ENCODE measurements around the gene COPS9.

The COPS9 gene

DNA sequence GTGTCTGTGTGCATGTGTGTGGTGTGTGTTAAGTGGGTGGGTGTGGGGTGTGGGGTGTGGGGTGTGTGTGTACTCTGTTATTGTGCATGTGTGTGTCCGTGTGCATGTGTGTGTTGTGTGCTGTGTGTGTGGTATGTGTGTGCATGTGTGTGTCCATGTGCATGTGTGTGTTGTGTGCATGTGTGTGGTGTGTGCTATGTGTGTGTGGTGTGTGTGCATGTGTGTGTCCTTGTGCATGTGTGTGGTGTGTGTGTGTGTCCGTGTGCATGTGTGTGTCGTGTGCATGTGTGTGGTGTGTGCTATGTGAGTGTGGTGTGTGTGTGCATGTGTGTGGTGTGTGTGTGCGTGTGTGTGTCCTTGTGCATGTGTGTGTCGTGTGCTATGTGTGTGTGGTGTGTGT, 11.3 kb upstream of the COPS9 start:
- no peak for DNase-seq

GRCh38 chr2:240146627-240147278, 10.6 kb upstream of the COPS9 start:
- no peak for DNase-seq

GRCh38 chr2:240146141-240146561, 10.0 kb upstream of the COPS9 start:
- DNase-seq: no peak

- DNase-seq: no peak
Observed at GRCh38 chr2:240145461-240145860, 9.4 kb upstream of the COPS9 start.

DNA sequence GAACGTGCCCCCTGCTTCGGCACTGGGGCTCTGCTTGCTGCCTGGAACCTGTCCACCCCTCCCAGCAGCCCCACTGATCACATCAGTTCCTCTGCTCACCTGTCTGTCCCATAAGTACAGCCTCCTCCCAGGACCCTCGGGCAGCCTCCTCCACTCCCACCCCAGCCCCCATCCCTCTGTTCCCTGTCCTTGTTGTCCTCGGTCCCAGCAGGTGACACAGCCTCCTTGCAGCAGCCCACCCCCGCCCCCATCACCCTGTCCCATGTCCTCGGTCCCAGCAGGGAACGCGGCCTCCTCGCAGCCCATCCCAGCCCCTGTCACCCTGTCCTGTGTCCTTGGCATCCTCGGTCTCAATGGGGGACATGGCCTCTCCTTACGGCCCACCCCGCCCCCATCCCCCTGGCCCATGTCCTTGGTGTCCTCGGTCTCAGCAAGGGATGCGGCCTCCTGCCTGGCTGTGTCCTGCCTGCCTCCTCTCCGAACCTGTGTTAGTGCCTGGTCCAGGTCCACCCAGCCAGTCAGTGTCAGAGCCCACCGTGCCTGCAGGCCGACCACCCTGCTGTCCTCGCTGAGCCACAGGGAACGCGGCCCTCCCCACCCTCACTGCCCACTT, 8.7 kb upstream of the COPS9 start:
- DNase-seq: no peak

GRCh38 chr2:240143801-240144648, 7.9 kb upstream of the COPS9 start:
- no peak for DNase-seq

DNA sequence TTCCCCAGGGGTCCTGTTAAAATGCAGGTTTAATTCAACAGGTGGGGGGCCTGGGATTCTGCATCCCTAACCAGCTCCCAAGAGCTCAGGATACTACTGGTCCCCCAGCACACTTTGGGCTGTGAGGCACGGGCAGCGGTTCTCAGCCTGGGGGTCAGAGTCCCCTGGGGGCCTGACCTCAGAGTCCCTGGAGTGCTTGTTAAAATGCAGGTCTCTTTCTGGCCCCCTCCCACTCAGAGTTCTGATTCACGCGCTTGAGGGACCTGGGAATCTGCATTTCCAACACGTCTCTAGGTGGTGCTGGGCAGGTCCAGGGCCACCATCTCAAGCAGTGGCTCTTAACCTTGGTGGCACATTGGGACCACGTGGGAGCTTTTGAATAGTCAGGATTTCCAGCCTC, 7.2 kb upstream of the COPS9 start:
- DNase-seq: no peak

- DNase-seq: no peak
Observed at GRCh38 chr2:240142859-240143258, 6.8 kb upstream of the COPS9 start.

- no peak for DNase-seq
Observed at GRCh38 chr2:240142256-240142775, 6.2 kb upstream of the COPS9 start.

GRCh38 chr2:240141736-240142135, 5.6 kb upstream of the COPS9 start:
- no peak for DNase-seq

DNA sequence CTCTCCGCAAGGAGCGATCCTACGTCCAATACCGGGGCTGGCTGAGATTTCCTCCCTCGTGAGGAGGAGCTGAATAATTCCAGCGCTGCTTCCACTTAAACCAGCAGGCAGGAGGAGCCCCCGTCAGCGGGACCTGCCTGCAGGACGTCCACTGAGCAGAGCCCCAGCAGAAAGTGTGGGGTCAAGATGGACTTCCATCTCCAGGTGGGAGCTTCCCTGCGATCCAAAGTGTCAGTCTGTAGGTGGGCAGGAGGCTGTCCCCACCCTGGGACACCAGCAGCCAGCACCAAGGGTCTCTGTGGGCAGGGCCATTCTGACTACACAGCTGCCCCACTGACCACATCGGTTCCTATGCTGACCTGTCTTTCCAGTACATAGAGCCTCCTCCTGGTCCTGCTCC, 4.8 kb upstream of the COPS9 start:
- no peak for DNase-seq

DNA sequence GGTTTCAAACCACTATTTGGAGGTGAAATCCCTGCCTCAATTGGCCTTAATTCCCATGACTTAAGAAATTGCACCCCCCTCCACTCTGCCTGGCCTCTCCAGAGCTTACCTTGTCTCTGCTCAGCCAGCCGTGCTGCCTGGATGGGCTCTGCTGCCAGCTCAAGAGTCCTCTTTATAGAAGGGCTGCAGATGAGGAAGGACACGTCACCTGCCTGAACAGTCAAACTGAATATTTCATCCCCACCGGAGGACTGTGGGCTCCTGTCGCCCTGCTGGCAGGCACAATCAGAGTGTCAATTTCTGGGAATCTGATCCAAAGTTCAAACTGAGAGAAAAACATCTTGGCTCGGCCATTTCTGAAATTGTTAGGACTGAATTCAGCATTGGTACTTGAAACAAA, 4.4 kb upstream of the COPS9 start, which contains the start of gene OTOS:
Gene OTOS, minus strand, starts transcription at position 148 of the 400 bp plus-strand sequence. CDS start 332 bp downstream, outside the sequence.
- no peak for DNase-seq

GRCh38 chr2:240139666-240140393, 3.7 kb upstream of the COPS9 start:
- DNase-seq: no peak

- no peak for DNase-seq
Observed at GRCh38 chr2:240139011-240139441, 2.9 kb upstream of the COPS9 start.

DNA sequence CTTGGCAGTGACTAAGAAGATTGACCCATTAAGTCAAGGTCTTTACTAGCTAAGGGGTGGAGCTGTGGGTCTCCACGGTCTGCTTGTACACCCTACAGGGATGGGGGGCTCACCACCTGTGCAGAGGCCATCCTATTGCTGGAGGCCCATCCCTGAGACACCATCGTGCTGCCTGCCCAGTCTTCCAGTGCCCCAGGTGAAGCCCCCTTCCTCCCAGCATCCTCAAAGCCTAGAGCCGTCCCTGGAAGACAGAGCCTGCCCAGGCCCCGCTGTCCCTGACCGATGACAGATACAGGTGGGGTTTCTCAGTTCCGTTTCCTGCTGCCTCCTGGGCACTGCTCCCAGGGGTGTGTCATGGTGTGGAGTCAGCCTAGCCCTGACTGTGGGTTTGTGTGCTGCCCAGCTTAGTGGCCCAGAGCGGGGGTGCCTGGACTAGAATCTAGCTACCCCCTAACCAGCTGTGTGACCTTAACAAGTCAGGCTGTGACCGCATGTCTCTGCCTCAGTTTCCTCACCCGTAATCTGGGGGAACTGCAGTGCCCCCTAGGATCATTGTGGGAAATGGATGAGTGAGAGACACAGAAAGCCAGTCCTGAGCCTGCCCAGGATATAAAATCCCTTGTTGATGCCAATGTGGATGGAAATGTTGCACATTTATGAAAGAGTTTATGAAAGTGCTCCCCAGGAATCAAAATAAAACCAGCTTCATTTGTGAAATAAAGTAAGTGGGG, 2.3 kb upstream of the COPS9 start:
- no peak for DNase-seq

DNA sequence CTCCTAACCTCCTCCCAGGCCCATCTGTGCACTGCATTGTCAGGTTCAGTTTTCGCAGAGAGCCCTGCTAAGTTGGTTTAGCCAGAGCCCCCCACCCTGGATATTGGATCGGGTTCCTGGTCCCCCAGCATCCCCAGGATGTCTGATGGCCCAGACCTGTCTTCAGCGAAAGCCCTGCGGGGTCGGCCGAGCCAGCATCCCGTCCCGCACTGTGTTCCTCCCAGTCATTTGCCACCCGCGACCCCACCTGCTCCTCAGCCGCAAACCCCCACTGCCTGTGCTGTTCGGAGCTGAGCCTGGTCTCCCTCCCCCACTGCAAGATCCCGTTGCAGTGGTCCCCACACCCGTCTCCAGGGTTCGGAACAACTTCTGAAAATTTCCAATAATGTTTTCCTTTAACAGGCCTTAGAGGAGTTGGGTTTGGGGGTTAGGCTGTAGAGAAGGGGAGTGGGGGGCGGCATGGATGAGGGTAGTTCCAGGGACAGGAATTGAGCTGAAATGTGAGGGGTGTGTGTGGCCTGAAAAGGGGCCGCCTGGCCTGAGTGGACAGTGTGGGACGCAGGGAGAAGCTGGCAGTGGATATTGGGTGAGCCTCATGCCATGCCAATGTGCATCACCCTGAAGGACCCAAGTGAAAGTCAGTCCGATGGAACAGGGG, 1.6 kb upstream of the COPS9 start:
- no peak for DNase-seq

GRCh38 chr2:240136671-240137292, 677 bp upstream of the COPS9 start:
- DNase-seq: no peak

GRCh38 chr2:240135706-240136012, 446 bp downstream of the COPS9 start:
- DNase-seq: no peak

DNA sequence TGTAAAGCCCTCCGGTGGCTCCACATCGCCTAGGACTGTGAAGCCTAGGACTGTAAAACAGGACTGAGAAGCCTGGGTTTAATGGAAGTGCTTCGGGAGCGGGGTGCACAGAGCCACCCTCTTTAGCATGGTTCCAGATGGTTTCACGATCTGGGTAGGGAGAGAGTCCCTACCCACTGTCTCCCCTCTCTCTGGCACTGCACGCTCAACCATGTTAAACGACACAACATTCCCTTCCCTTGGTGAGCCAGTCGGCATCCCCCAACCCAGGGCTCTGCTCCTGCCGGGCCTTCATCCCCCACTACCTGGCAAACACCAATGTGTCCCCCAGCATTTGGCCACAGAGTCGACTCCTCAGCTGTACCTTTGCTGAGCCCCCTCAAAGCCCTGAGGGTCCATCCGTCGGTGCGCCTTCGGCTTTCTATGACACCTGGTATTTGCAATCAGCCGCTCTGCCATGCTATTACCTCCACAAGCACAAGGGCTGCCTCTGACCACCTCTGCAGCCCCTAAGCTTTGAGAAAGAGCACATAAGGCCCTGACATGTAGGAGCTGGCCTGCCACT, 1.1 kb downstream of the COPS9 start:
- no peak for DNase-seq

GRCh38 chr2:240134466-240134865, 1.6 kb downstream of the COPS9 start:
- DNase-seq: no peak

- no peak for DNase-seq
Observed at GRCh38 chr2:240133401-240133800, 2.7 kb downstream of the COPS9 start.
